ENCODE data around the gene LINC01488. TPM values are rescaled to one million over a fixed set of nuclear protein-coding genes. Genes with fewer than 3 reads are reported as not detected.

The LINC01488 gene
- total and polyA plus RNA-seq, 2 experiments from 2014 or later, result not detected

DNA sequence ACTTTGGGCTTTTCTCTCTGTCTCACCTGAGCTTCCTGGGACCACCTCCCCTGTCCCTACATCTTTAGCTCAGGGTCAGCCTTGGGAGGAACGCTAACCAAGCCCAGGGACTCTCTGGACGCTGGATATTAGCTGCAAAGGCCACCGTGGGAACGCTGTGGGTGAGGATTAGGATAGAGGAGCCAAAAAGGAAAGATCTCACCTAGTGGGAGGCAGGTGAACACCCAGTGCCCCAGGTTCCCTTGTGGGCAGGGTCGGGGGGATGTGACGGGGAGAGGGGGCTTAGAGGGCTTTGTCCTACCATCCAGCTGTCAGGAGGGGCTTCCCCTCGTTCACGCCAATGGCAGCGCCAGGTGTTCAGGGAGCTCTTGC is 50.2 kb downstream of the LINC01488 start:
- H3K9ac ChIP-seq, result no peak overlapping the region
- in situ Hi-C loops (cut with MboI), result no loop called here
- TF ChIP-seq EZH2phosphoT487 (IDR thresholded peaks at IDR 0.05; ENCODE audit: insufficient read depth, low read depth), result no peak
- TF ChIP-seq EZH2 (IDR thresholded peaks at IDR 0.05; ENCODE audit: insufficient read depth, poor library complexity, severe bottlenecking), result no peak
- WGBS, 2 experiments (ENCODE audit: low coverage in 1 of 2, low lambda C conversion rate in 2 of 2, missing lambda C conversion rate in 2 of 2), result 73 to 76% methylated on average over 9 of the region's 9 CpGs
- no peaks in the 10 kb centered on the region for H3K9me3 ChIP-seq (ENCODE audit: low read depth)
- H3K4me3 ChIP-seq, result no peak overlapping the region
- no peak overlapping the region for H3K4me2 ChIP-seq (ENCODE audit: unreplicated experiment)
- DNase-seq, result no peak
- no peaks in the 10 kb centered on the region for H3K36me3 ChIP-seq (ENCODE audit: low read depth)
- H3K4me1 ChIP-seq (ENCODE audit: insufficient read depth), result no peaks in the 10 kb centered on the region
- no peaks in the 10 kb centered on the region for H3F3A ChIP-seq (ENCODE audit: insufficient read depth)
- H3K9me2 ChIP-seq (ENCODE audit: insufficient read depth), result no peaks in the 10 kb centered on the region
- no peaks in the 10 kb centered on the region for H3K27me3 ChIP-seq (replicated peaks; ENCODE audit: insufficient read depth)
- H3K27ac ChIP-seq, result no peak overlapping the region
- H3K79me2 ChIP-seq (ENCODE audit: insufficient read depth), result no peaks in the 10 kb centered on the region
- no peak overlapping the region for H2AFZ ChIP-seq
- no peaks in the 10 kb centered on the region for H4K20me1 ChIP-seq (ENCODE audit: insufficient read depth)

DNA sequence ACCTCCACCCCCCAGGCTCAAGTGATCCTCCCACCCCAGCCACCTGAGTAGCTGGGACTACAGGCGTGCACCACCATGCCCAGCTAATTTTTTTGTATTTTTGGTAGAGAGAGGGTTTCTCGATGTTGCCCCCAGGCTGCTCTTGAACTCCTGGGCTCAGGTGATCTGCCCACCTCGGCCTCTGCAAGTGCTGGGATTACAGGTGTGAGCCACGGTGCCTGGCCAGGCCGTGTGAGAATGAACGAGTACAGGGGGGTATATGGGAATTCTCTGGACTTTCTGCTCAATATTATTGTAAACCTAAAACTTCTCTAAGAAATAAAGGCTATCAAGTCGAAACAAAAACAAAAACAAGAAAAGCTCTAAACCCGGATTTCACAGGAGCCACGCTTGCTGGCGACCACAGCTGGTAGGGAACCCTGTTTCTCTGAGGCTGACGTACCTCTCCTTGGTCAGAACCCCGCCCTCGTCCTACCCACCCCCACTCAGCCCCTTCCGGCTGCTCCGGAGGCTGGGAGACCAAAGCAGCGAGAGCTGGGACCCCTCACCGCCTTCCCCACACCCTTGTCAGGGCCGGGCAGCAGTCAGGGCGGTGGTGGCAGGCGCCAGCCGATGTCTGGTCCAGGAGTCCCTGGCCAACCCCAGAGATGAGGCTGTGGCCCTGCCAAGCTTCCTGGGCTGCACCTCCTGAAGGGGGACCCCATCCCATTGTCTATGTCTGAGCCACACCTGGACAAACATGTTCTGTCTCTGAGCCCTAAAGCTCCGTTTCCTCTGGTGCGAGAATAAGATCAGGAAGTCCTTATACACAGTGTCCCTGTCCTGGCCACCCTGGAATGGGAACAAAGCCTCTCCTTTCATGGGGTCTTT is 52.1 kb downstream of the LINC01488 start:
- no peaks in the 10 kb centered on the region for H3K9me2 ChIP-seq (ENCODE audit: insufficient read depth)
- 71 to 72% methylated on average over 23 of the region's 23 CpGs for WGBS, 2 experiments (ENCODE audit: low coverage in 1 of 2, low lambda C conversion rate in 2 of 2, missing lambda C conversion rate in 2 of 2)
- TF ChIP-seq EZH2 (IDR thresholded peaks at IDR 0.05; ENCODE audit: insufficient read depth, poor library complexity, severe bottlenecking) (no peak), EZH2phosphoT487 (IDR thresholded peaks at IDR 0.05; ENCODE audit: insufficient read depth, low read depth) (no peak)

GRCh38 chr11:69534166-69534530 is 52.7 kb downstream of the LINC01488 start:
- no peaks in the 10 kb centered on the region for H3K79me2 ChIP-seq (ENCODE audit: insufficient read depth)
- H4K20me1 ChIP-seq (ENCODE audit: insufficient read depth), result no peaks in the 10 kb centered on the region
- H3K27me3 ChIP-seq (replicated peaks; ENCODE audit: insufficient read depth), result no peaks in the 10 kb centered on the region
- H2AFZ ChIP-seq, result no peak overlapping the region
- H3K27ac ChIP-seq, result no peak overlapping the region
- H3K9me2 ChIP-seq (ENCODE audit: insufficient read depth), result no peaks in the 10 kb centered on the region
- TF ChIP-seq EZH2phosphoT487 (IDR thresholded peaks at IDR 0.05; ENCODE audit: insufficient read depth, low read depth), result no peak
- TF ChIP-seq EZH2 (IDR thresholded peaks at IDR 0.05; ENCODE audit: insufficient read depth, poor library complexity, severe bottlenecking), result no peak
- H3K4me3 ChIP-seq, result no peak overlapping the region
- H3K9me3 ChIP-seq (ENCODE audit: low read depth), result no peaks in the 10 kb centered on the region
- in situ Hi-C loops (cut with MboI), result no loop called here
- 79 to 80% methylated on average over 14 of the region's 14 CpGs for WGBS, 2 experiments (ENCODE audit: low coverage in 1 of 2, low lambda C conversion rate in 2 of 2, missing lambda C conversion rate in 2 of 2)
- H3K36me3 ChIP-seq (ENCODE audit: low read depth), result no peaks in the 10 kb centered on the region
- H3K4me2 ChIP-seq (ENCODE audit: unreplicated experiment), result no peak overlapping the region
- DNase-seq, result no peak
- no peaks in the 10 kb centered on the region for H3F3A ChIP-seq (ENCODE audit: insufficient read depth)
- H3K4me1 ChIP-seq (ENCODE audit: insufficient read depth), result no peaks in the 10 kb centered on the region
- H3K9ac ChIP-seq, result no peak overlapping the region

More for the DNA sequence above, 52.1 kb downstream of the LINC01488 start:
- in situ Hi-C loops (cut with MboI), result no loop called here
- no peaks in the 10 kb centered on the region for H4K20me1 ChIP-seq (ENCODE audit: insufficient read depth)
- H2AFZ ChIP-seq, result no peak overlapping the region
- no peaks in the 10 kb centered on the region for H3K9me3 ChIP-seq (ENCODE audit: low read depth)
- no peak overlapping the region for H3K27ac ChIP-seq
- no peaks in the 10 kb centered on the region for H3K36me3 ChIP-seq (ENCODE audit: low read depth)
- no peaks in the 10 kb centered on the region for H3F3A ChIP-seq (ENCODE audit: insufficient read depth)
- DNase-seq, result no peak
- H3K27me3 ChIP-seq (replicated peaks; ENCODE audit: insufficient read depth), result no peaks in the 10 kb centered on the region
- H3K9ac ChIP-seq, result no peak overlapping the region
- H3K4me2 ChIP-seq (ENCODE audit: unreplicated experiment), result no peak overlapping the region
- H3K4me1 ChIP-seq (ENCODE audit: insufficient read depth), result no peaks in the 10 kb centered on the region
- no peaks in the 10 kb centered on the region for H3K79me2 ChIP-seq (ENCODE audit: insufficient read depth)
- H3K4me3 ChIP-seq, result no peak overlapping the region

- WGBS, 2 experiments (ENCODE audit: low coverage in 1 of 2, low lambda C conversion rate in 2 of 2, missing lambda C conversion rate in 2 of 2), result 71 to 78% methylated on average over 6 to 7 of the region's 7 CpGs
- in situ Hi-C loops (cut with MboI), result no loop called here
Measured at GRCh38 chr11:69535908-69536307, 54.4 kb downstream of the LINC01488 start.

More at GRCh38 chr11:69535908-69536307, 54.4 kb downstream of the LINC01488 start:
- no peaks in the 10 kb centered on the region for H3K79me2 ChIP-seq (ENCODE audit: insufficient read depth)
- H3K4me1 ChIP-seq (ENCODE audit: insufficient read depth), result no peaks in the 10 kb centered on the region
- H3K36me3 ChIP-seq (ENCODE audit: low read depth), result no peaks in the 10 kb centered on the region
- no peak overlapping the region for H3K4me3 ChIP-seq
- no peak overlapping the region for H2AFZ ChIP-seq
- H3K9ac ChIP-seq, result no peak overlapping the region
- H3F3A ChIP-seq (ENCODE audit: insufficient read depth), result no peaks in the 10 kb centered on the region
- no peaks in the 10 kb centered on the region for H3K9me2 ChIP-seq (ENCODE audit: insufficient read depth)
- H3K27ac ChIP-seq, result no peak overlapping the region
- no peaks in the 10 kb centered on the region for H3K27me3 ChIP-seq (replicated peaks; ENCODE audit: insufficient read depth)
- no peak for DNase-seq
- H3K9me3 ChIP-seq (ENCODE audit: low read depth), result no peaks in the 10 kb centered on the region
- no peak overlapping the region for H3K4me2 ChIP-seq (ENCODE audit: unreplicated experiment)
- H4K20me1 ChIP-seq (ENCODE audit: insufficient read depth), result no peaks in the 10 kb centered on the region
- TF ChIP-seq EZH2 (IDR thresholded peaks at IDR 0.05; ENCODE audit: insufficient read depth, poor library complexity, severe bottlenecking) (no peak), EZH2phosphoT487 (IDR thresholded peaks at IDR 0.05; ENCODE audit: insufficient read depth, low read depth) (no peak)

Measured in GM23248 (cell line).